Ishikawa (cell line): Measurements from ENCODE around the gene ZNF428.

ENCODE experiments used
- CREB1 ChIP-seq: IDR thresholded peaks from 2 replicates; pipeline ENCODE4 v1.6.1; 2012; ENCODE audit warnings: low read depth
- EGR1 ChIP-seq: IDR thresholded peaks from 2 replicates; pipeline ENCODE4 v1.6.1; 2012
- EP300 ChIP-seq: IDR thresholded peaks from 2 replicates; pipeline ENCODE4 v1.6.1; 2012; ENCODE audit warnings: borderline replicate concordance
- NFIC ChIP-seq: IDR thresholded peaks from 2 replicates; pipeline ENCODE4 v1.6.1; 2012
- REST ChIP-seq: IDR thresholded peaks from 2 replicates; pipeline ENCODE4 v1.6.1; 2012; ENCODE audit warnings: low read depth, mild to moderate bottlenecking
- TEAD4 ChIP-seq: IDR thresholded peaks from 2 replicates; pipeline ENCODE4 v1.6.1; 2012
- YY1 ChIP-seq: IDR thresholded peaks from 2 replicates; pipeline ENCODE4 v1.6.1; 2012; ENCODE audit warnings: low read depth
- TF ChIP-seq, protein P1 (sequence below): IDR thresholded peaks from 2 replicates; pipeline ENCODE4 v1.6.1; 2012
- TF ChIP-seq, protein P2 (sequence below): IDR thresholded peaks from 2 replicates; pipeline ENCODE4 v1.6.1; 2012

The ZNF428 gene

GRCh38 chr19:43560687-43561086 lies 58.7 kb downstream of the ZNF428 start:
- TF ChIP-seq EGR1 (no peak), CREB1 (no peak), EP300 (no peak), REST (no peak), NFIC (no peak), TEAD4 (no peak), YY1 (no peak)
- TF ChIP-seq, protein P1, sequence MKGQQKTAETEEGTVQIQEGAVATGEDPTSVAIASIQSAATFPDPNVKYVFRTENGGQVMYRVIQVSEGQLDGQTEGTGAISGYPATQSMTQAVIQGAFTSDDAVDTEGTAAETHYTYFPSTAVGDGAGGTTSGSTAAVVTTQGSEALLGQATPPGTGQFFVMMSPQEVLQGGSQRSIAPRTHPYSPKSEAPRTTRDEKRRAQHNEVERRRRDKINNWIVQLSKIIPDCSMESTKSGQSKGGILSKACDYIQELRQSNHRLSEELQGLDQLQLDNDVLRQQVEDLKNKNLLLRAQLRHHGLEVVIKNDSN, result no peak
- TF ChIP-seq, protein P2, sequence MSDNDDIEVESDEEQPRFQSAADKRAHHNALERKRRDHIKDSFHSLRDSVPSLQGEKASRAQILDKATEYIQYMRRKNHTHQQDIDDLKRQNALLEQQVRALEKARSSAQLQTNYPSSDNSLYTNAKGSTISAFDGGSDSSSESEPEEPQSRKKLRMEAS, result no peak
